ENCODE results near the gene ZNF83.
"Not testable (repeated sequence)": the region's sequence is repeated elsewhere in the genome, so short reads cannot be mapped to it uniquely, and the experiment has no call there.

The ZNF83 gene

DNA sequence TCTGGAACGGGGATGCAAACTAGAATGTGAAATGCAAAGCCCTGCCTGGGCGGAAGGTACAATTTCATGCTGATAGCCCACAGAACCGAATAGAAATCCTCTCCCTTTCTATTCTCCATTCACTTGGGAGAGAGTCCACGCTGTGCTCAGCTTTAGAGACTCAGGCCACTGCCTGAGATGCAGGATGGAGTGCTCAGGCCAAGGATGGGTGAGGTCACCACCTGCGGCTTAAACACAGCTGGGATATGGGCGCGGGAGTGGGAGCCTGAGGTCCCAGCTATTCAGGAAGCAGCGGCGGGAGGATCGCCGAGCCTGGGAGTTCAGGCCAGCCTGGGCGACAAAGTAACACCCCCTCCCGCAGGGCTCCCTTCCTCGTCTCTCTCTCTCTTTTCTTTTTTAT lies 446 bp upstream of the ZNF83 start:
- DNase-seq: no peak

DNA sequence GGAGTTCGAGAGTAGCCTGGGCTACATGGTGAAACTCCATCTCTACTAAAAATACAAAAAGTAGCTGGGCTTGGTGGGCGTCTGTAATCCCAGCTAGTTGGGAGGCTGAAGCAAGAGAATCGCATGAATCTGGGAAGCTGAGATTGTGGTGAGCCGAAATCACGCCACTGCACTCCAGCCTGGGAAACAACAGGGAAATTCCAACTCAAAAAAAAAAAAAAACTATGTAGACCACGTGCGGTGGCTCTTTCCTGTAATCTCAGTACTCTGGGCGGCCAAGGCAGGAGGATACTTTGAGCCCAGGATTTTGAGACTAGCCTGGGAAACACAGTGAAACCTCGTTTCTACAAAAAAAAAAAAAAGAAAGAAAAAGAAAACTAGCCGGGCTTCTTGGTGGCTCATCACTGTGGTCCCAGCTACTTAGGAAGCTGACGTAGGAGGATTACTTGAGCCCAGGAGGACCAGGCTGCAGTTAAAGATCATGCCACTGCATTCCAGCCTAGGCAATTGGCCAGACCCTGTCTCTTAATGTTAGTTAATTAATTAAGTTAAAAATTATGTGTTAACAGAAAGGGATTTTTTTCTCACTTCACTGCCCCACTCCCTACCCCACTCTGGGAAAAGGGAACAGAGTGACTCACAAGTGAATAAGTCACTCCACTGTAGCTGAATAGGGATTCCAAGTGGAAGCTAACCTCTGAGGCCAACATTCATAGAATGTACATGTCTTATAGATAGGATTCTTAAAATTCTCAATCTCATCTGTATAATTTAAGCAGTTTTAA lies 2.2 kb downstream of the ZNF83 start:
- DNase-seq: no peak

DNA sequence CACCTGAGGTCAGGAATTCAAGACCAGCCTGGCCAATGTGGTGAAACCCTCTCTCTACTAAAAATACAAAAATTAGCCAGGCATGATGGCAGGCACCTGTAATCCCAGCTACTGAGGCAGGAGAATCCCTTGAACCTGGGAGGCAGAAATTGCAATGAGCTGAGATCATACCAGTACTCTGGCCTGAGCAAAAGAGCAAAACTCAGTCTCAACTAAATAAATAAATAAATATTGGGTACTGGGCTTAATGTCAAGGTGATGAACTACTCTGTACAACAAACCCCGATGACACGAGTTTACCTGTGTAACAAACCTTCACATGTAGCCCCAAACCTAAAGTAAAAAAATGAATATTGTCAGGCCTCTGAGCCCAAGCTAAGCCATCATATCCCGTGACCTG lies 10.7 kb downstream of the ZNF83 start:
- not testable (repeated sequence) for DNase-seq

DNA sequence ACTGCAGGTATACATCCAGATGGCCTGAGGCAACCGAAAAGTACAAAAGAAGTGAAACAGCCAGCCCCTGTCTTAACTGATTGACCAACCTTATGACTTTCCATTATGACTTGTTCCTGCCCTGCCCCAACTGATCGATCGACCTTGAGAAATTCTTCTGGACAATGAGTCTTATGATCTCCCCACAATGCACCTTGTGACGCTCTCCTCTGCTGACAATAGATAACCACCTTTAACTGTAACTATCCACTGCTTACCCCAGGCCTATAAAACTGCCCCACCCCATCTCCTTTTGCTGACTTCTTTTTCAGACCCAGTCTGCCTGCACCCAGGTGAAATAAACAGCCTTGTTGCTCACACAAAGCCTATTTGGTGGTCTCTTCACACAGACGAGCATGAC lies 11.2 kb downstream of the ZNF83 start:
- no peak for DNase-seq

DNA sequence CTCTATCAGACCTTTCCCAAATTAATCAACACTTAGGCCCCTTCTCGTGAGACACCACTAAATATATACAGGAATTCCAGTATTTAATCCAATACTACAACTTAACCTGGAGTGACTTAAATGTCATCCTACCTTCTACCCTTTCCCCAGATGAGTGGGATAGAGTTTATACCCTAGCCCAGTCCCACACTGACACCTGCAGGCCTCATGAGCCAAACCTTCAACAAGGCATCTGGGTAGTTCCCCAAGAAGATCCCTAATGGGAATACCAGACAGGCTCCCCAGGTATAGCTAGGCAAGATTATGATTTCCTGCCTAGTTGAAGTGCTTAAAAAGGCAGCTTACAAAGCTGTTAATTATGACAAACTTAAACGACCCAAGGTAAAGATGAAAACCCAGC lies 15.9 kb downstream of the ZNF83 start:
- DNase-seq: no peak

DNA sequence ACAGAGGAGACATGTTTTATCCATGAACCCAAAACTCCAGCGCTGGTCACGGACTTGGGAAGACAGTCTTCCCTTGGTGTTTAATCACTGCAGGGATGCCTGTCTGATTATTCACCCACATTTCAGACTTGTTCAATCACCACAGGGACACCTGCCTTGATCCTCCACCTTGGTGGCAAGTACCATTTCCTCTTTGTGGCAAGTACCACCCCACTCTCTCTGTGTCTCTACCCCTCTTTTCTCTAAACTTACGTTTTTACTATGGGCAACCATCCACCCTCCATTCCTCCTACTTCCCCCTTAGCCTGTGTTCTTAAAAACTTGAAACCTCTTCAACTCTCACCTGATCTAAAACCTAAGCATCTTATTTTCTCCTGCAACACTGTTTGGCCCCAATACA lies 16.8 kb downstream of the ZNF83 start:
- DNase-seq: no peak

DNA sequence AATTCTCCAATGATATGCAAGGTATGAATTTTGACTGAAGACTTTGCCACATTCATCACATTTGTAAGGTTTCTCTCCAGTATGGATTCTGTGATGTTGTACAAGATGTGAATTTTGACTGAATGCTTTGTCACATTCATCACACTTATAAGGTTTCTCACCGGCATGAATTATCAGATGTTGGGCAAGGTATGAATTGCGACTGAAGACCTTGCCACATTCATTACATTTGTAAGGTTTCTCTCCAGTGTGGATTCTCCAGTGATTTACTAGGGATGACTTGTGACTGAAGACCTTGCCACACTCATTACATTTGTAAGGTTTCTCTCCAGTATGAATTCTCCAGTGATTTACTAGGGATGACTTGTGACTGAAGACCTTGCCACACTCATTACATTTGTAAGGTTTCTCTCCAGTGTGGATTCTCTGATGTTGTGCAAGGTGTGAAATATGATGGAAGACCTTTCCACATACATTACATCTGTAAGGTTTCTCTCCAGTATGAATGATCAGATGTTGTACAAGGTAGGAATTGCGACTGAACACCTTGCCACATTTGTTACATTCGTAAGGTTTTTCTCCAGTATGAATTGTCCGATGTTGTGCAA lies 24.8 kb downstream of the ZNF83 start:
- DNase-seq: no peak

DNA sequence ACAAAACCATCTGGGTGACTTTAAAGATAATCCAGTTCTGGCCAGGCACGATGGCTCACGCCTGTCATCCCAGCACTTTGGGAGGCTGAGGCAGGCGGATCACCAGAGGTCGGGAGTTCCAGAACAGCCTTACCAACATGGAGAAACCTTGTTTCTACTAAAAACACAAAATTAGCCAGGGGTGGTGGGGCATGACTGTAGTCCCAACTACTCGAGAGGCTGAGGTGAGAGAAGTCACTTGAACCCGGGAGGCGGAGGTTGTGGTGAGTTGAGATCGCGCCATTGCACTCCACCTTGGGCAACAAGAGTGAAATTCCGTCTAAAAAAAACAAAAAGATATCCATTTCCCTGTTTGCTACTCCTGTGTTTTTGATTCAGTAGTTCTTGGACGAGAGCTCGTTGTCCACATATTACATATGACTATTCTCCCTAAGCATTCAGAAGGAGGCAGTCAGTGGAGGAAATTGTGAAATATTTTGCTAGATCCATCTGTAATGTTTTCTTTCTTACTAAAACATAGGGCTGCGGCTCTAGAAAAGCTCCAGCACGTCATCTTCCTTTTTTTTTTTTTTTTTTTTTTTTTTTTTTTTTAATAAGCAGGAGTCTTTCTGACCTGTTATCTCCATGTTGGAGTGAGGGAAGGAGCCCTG lies 34.5 kb downstream of the ZNF83 start:
- DNase-seq: no peak

DNA sequence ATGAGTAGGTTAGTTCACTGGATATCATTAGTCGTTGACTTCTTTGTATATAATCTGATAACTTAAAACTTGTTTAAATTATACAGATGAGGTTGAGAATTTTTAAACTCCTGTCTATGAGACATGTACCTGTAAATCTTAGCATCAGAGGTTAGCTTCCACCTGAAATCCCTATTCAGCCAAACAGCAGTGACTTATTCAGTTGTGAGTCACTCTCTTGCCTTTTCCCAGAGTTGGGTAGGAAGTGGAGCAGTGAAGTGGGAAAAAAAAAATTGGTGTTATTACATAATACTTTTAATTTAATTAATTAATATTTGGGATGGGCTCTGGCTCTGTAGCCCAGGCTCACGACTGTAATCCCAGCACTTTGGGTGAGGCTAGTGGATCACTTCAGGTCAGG lies 35.2 kb downstream of the ZNF83 start:
- no peak for DNase-seq

DNA sequence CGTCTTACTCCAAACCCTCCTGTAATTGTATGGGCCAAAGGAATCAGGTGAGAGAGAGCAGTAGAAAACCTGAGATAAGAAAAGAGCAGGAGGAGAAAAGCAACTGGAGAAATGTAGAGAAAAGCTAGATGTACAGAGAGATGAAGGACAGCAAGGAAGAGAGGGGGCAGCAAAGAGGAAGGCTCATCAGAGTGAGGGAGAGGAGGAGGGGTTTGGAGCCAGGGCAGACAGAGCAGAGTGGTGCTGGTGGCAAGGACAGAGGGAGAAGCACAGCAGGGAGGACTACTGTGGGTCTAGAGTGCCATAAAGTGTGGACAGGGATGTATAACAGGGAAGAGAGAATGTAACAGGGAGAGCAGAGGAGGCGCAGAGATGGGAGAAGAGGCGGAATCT lies 36.2 kb downstream of the ZNF83 start:
- not testable (repeated sequence) for DNase-seq

DNA sequence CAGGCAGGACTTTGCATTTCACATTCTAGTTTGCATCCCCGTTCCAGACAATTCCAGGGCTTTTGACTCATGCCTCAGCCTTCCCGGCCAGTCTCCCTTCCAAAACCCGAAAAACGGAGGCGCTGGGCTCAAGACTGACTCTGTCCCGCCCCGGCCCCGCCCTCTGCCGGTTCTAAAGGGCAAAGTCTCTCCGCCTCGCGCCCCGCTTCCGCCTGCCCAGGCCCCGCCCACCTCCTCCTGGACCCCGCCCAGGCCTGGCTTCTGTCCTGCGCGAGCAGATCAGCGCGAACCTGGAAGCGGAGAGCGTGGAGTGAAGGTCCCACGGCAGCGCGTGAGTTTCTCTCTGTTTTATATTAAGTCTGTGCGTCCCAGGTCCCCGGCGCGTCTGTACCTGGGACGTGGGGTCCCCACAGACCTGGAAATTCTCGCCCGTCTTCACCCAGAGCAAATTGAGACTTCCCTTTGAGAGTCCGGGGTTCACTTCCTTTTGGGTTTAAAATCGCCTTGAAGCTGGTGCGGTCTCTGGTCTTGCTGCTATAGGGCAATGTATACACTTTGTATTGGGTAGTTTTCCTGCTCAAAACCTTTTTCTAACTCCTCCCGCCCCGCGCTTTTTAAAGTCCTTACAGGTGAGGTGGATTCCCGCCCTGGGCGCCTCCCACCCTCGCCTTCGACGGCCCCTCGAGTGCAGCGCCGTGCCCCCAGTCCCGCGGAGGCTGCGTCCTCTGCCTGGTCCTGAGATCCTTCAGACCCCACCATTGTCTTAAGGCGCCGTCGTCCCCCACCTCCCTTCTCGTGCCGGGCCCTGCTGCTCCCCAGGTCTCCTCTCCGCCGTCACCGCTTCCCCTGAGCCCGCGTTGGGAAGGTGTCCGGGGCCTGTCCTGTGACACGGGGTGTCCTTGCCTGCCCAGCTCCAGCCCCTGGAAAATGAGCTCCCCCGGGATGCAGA lies 36.9 kb downstream of the ZNF83 start:
- peak; percentile 90 to 92 for DNase-seq

DNA sequence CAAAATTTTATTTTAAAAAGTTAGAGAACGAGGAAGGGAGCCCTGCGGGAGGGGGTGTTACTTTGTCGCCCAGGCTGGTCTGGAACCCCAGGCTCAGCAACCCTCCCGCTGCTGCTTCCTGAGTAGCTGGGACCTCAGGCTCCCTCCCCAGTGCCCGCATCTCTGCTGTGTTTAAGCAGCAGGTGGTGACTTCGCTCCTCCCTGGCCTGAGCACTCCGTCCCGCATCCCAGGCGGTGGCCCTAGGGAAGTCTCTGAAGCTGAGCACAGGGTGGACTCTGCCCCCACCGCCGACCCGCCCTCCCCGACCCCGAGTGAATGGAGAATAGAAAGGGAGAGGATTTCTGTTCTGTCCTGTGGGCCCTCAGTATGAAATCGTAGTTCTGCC lies 37.5 kb downstream of the ZNF83 start:
- DNase-seq: no peak

DNA sequence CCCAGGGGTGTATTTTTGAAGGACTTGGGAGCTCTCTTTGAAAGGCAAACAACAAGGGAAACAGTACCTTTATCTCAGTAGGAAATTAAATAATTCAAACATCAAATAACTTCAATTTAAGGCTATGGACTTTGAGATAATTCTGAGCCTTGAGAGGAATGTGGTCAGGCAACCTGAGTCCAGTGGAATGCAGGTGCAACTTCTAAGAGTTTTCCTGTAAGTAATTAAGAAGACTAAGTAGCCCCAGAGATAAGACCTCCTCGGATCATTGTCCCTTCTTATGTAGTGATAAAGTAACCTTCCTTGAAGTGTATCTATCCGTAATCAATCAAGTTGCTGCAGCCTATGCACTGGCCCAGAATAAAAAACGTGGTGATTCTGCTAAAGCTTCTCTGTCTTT lies 38.9 kb downstream of the ZNF83 start:
- no peak for DNase-seq

DNA sequence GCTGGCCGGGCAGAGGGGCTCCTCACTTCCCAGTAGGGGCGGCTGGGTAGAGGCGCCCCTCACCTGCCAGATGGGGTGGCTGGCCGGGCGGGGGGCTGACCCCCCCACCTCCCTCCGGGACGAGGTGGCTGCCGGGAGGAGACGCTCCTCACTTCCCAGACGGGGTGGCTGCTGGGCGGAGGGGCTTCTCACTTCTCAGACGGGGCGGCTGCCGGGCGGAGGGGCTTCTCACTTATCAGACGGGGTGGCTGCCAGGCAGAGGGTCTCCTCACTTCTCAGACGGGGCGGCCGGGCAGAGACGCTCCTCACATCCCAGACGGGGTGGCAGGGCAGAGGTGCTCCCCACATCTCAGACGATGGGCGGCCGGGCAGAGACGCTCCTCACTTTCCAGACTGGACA lies 44.7 kb downstream of the ZNF83 start:
- not testable (repeated sequence) for DNase-seq

DNA sequence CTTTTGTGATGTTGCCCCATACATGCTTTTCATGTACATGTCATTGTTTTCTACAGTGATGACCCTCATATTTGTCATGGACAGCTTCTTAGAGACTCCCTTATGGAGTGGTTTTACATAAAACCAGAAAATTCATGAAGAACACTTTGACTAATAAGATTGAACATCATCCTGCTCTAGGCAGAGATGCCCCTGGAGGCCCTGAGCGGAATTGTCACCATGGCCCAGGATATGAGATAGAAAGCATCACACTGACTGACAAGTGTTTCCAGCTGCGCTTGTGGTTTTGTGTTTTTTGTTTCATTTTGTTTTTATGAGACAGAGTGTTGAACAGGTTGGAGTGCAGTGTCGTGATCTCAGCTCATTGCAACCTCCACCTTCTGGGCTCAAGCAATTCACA lies 45.9 kb downstream of the ZNF83 start:
- no peak for DNase-seq

DNA sequence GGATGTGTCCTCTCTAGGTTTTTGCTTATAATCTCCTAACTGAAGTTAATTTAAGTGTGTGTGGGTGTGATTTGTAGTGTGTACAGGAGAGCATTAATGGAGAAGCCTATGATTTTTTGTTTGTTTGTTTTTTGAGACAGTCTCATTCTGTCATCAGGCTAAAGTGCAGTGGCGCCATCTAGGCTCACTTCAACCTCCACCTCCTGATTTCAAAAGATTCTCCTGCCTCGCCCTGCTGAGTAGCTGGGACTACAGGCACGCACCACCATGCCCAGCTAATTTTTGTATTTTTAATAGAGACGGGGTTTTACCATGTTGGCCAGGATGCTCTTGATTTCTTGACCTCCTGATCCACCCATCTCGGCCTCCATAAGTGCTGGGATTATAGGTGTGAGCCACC lies 47.4 kb downstream of the ZNF83 start:
- DNase-seq: peak in 1 of 2 donors; percentile 14

DNA sequence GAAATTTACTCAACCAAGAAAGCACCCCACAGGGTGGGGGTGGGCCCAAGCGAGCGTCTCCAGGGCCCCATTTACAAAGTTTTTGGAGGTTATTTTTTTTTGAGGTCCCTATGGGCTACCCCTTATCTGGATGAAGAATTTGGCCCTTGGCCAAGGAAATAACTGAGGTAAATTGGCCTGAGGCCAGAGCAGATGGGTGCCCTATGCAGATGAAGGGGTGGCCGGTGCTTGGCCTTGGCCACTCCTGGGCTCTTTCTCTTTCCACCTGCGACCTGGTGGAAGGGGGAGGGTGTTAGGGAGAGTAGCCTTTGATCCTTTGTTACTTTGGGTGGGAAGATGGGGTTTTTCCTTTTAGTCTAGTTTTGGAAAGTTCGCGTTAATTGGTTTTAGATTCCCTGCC lies 52.6 kb downstream of the ZNF83 start:
- no peak for DNase-seq

DNA sequence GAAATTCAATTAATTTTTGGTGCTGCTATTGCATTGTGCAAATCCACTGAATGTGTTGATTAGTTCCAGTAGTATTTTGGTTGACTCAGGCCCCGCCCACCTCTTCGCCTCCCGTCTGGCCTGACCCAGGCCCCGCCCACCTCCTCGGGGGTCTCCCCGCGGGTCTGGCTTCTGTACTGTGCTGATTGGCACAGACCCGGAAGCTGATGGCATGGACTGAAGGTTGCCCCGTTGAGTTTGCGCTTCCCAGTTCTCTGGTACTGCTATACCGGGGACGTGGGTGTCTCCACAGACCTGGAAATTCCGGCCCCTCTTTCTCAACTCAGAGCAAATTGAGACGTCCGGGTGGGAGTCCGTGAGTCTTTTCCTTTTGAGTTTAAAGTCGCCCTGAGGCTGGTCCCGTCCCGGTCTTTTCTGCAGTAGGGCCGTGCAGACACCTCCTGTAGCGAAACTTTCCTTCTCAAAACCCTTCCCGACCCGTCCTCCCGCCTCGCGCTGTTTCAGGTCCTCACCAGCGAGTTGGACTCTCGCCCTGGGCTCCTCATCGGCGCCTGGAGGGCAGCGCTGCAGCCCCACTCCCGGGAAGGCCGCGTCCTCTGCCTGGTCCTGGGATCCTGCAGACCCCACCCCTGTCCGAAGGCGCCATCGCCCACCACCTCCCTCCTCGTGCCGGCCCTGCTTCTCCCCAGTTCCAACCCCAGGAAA lies 53.3 kb downstream of the ZNF83 start:
- DNase-seq: no peak

DNA sequence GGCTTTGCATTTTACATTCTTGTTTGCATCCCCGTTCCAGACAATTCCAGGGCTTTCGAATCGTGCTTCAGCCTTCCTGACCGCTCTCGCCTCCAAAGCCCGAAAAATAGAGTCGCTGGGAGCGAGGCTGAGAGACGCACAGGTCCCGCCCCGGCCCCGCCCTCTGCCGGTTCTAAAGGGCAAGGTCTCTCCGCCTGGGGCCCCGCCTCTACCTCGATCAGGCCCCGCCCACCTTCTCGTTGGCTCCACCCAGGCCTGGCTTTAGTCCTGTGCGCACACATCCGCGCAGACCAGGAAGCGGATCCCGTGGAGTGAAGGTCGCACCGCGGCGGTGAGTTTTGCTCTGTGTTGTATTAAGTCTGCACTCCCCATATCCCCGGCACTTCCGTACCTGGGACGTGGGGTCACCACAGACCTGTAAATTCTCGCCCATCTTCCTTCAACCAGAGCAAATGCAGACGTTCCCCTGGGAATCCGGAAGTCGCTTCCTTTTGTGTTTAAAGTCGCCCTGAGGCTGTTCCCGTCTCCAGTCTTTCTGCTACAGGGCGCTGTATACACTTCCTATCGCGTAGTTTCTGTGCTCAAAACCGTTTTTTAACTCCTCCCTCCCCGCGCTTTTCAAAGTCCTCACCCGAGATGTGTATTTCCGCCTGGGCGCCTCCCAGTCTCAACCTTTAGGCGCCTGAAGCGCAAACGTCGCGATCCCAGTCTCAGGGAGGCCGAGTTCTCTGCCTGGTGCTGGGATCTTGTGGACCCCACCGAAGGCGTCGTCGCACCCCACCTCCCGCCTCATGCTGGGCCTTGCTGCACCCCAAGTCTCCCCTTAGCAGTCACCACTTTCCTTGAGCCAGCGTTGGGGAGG lies 67.9 kb downstream of the ZNF83 start, which contains the start of gene ZNF701:
TSS of gene ZNF701 (plus strand) at position 288 of the 862 bp plus-strand sequence. CDS start 3,861 bp downstream, outside the sequence.
- DNase-seq: peak; percentile 95 to 97

DNA sequence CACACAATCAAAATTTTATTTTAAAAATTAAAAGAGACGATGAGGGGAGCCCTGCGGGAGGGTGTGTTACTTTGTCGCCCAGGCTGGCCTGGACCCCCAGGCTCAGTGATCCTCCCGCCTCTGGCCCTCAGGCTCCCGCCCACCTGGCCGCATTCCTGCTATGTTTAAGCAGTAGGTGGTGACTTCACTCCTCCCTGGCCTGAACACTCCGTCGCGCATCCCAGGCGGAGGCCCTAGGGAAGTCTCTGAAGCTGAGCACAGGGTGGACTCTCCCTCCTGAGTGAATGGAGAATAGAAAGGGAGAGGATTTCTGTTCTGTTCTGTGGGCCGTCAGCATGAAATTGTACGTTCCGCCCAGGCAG lies 68.5 kb downstream of the ZNF83 start:
- DNase-seq: not testable (repeated sequence)

DNA sequence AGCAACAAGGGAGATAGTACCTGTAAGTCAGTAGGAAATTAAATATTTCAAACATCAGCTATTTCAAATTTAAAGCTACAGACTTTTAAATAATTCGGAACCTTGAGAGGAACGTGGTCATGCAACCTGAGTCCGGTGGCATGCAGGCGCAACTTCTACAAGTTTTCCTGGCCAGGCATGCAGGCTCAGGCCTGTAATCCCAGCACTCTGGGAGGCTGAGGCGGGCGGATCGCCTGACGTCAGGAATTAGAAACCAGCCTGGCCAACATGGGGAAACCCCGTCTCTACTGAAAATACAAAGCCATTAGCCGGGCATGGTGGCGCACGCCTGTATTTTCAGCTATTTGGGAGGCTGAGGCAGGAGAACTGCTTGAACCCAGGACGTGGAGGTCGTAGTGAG lies 70.2 kb downstream of the ZNF83 start:
- DNase-seq: no peak
